SU-DHL-6 (cell line): ENCODE data around the gene CD93.

Experiments used
- H2AFZ ChIP-seq: fragments of 200-600 bp; sonication (generic); 2 replicates; pipeline ENCODE4 v1.6.1; 2014; ENCODE audit warnings: low read depth, mild to moderate bottlenecking, moderate library complexity, mixed read lengths, antibody characterized with exemption, low read length; ENCODE audit not compliant: severe bottlenecking
- H3F3A ChIP-seq: fragments of 200-600 bp; shearing (Covaris generic); 2 replicates; pipeline ENCODE4 v1.6.0; 2016; ENCODE audit warnings: antibody characterized with exemption, mild to moderate bottlenecking; ENCODE audit not compliant: insufficient read depth
- H3K27ac ChIP-seq: fragments of 200-600 bp; sonication (generic); 2 replicates; pipeline ENCODE4 v1.5.1; 2016; ENCODE audit warnings: low read depth, mild to moderate bottlenecking, low read length, moderate library complexity, mixed read lengths
- H3K27me3 ChIP-seq: fragments of 200-600 bp; sonication (generic), shearing (Covaris generic); 2 replicates; pipeline ENCODE4 v1.6.0; 2014; ENCODE audit warnings: mild to moderate bottlenecking, low read length
- H3K36me3 ChIP-seq: fragments of 200-600 bp; sonication (generic); 2 replicates; pipeline ENCODE4 v1.6.1; 2014; ENCODE audit warnings: mild to moderate bottlenecking, low read length, mixed read lengths
- H3K4me2 ChIP-seq: fragments of 300-600, 200-600 bp; shearing (Covaris generic), sonication (generic); 2 replicates; pipeline ENCODE4 v1.6.0; 2014; ENCODE audit warnings: low read length, low read depth, mild to moderate bottlenecking; ENCODE audit not compliant: poor library complexity, severe bottlenecking
- H3K4me3 ChIP-seq: fragments of 200-600 bp; sonication (generic); 2 replicates; pipeline ENCODE4 v1.5.1; 2014; ENCODE audit warnings: antibody characterized with exemption, low read length, mild to moderate bottlenecking, mixed read lengths; ENCODE audit not compliant: insufficient read depth, poor library complexity, severe bottlenecking
- H3K79me2 ChIP-seq: fragments of 200-600 bp; sonication (generic); 2 replicates; pipeline ENCODE4 v1.6.1; 2014; ENCODE audit warnings: mild to moderate bottlenecking, low read length, moderate library complexity; ENCODE audit not compliant: insufficient read depth
- H3K9ac ChIP-seq: fragments of 200-600 bp; sonication (generic); 2 replicates; pipeline ENCODE4 v1.7.0; 2014; ENCODE audit warnings: mild to moderate bottlenecking, low read length
- H3K9me2 ChIP-seq: fragments of 200-600 bp; sonication (generic); replicated peaks from 2 replicates; pipeline ENCODE4 v1.6.1; 2014; ENCODE audit warnings: low read length; ENCODE audit not compliant: insufficient read depth
- H3K9me3 ChIP-seq: fragments of 200-600 bp; sonication (generic); 2 replicates; pipeline ENCODE4 v1.6.1; 2014; ENCODE audit warnings: low read length, mixed read lengths; ENCODE audit not compliant: insufficient read depth
- H4K20me1 ChIP-seq: fragments of 200-600 bp; sonication (generic); 2 replicates; pipeline ENCODE4 v1.6.1; 2014; ENCODE audit warnings: low read depth, mild to moderate bottlenecking, antibody characterized with exemption, low read length, moderate library complexity, mixed read lengths
- CTCF ChIP-seq: fragments of 200-600 bp; sonication (generic); IDR thresholded peaks from one replicate; pipeline ENCODE4 v1.5.1; 2017; ENCODE audit warnings: antibody characterized with exemption, mild to moderate bottlenecking, low read length, moderate library complexity; ENCODE audit not compliant: insufficient read depth, poor library complexity, severe bottlenecking
- EZH2phosphoT487 ChIP-seq: fragments of 200-600 bp; sonication (generic), shearing (Covaris generic); conservative IDR thresholded peaks from 2 replicates; pipeline ENCODE4 v1.6.1; 2018; ENCODE audit warnings: mild to moderate bottlenecking, antibody characterized with exemption, low read length, moderate library complexity, mixed read lengths

The CD93 gene

GRCh38 chr20:23092384-23092756 lies 6.2 kb upstream of the CD93 start:
- Histone ChIP-seq H3K9me2 (no peaks in the 10 kb centered on the region), H3F3A (no peaks in the 10 kb centered on the region), H2AFZ (no peak overlapping the region), H3K9me3 (no peaks in the 10 kb centered on the region), H3K9ac (no peak overlapping the region), H4K20me1 (no peaks in the 10 kb centered on the region), H3K79me2 (no peaks in the 10 kb centered on the region), H3K4me2 (no peak overlapping the region), H3K27me3 (no peaks in the 10 kb centered on the region), H3K4me3 (no peak overlapping the region), H3K36me3 (no peaks in the 10 kb centered on the region), H3K27ac (no peak overlapping the region)
- TF ChIP-seq EZH2phosphoT487 (no peak), CTCF (no peak)

GRCh38 chr20:23091721-23092383 lies 5.7 kb upstream of the CD93 start:
- no peaks in the 10 kb centered on the region for H3K36me3 ChIP-seq
- no peaks in the 10 kb centered on the region for H3K27me3 ChIP-seq
- no peak overlapping the region for H3K4me3 ChIP-seq
- no peaks in the 10 kb centered on the region for H3K9me2 ChIP-seq
- no peaks in the 10 kb centered on the region for H3K79me2 ChIP-seq
- no peaks in the 10 kb centered on the region for H3F3A ChIP-seq
- H2AFZ ChIP-seq = no peak overlapping the region
- no peak for TF ChIP-seq CTCF
- no peaks in the 10 kb centered on the region for H4K20me1 ChIP-seq
- no peak overlapping the region for H3K9ac ChIP-seq
- no peaks in the 10 kb centered on the region for H3K9me3 ChIP-seq
- H3K27ac ChIP-seq = no peak overlapping the region
- H3K4me2 ChIP-seq = no peak overlapping the region

GRCh38 chr20:23090878-23091277 lies 4.8 kb upstream of the CD93 start:
- TF ChIP-seq CTCF = no peak
- no peak for TF ChIP-seq EZH2phosphoT487
- Histone ChIP-seq H3K9ac (no peak overlapping the region), H3F3A (no peaks in the 10 kb centered on the region), H3K36me3 (no peaks in the 10 kb centered on the region), H4K20me1 (no peaks in the 10 kb centered on the region), H3K79me2 (no peaks in the 10 kb centered on the region), H3K4me2 (no peak overlapping the region), H3K4me3 (no peak overlapping the region), H3K27me3 (no peaks in the 10 kb centered on the region), H2AFZ (no peak overlapping the region), H3K27ac (no peak overlapping the region), H3K9me2 (no peaks in the 10 kb centered on the region), H3K9me3 (no peaks in the 10 kb centered on the region)
